Fibroblast of pulmonary artery (primary cell): Measurements from ENCODE around the gene GPR39.

ENCODE experiments used
- DNase-seq: peaks from one replicate; pipeline ENCODE4 v3.0.0-alpha.2; 2010; ENCODE audit warnings: low read depth
- H3K4me3 ChIP-seq: replicated peaks from 2 replicates; pipeline ENCODE4 v1.5.1; 2011; ENCODE audit warnings: low read depth, mild to moderate bottlenecking, control low read depth, low read length, moderate library complexity
- CTCF ChIP-seq: IDR thresholded peaks from 2 replicates; pipeline ENCODE4 v1.5.1; 2011; ENCODE audit warnings: mild to moderate bottlenecking, control low read depth, low read length, inconsistent platforms; ENCODE audit errors: missing control alignments

GPR39 gene

DNA sequence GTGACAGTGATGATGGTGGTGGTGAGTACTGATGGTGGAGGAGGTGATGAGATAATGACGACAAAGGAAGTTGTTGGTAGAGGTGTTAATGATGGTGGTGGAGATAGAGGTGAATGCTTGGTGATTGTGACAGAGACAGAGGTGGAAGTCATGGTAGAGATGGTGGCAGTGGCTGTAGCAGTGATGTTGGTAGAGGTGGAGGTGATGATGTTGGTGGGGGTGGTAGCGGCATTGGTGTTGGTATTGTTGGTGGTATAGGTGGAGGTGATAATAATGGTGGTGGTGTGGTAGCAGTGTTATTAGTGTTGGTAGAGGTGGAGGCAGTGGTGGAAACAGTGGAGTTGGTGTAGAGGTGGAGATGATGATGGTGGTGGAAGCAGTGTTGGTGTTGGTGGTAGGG, 217.0 kb downstream of the GPR39 start:
- H3K4me3 ChIP-seq, result no peak overlapping the region
- TF ChIP-seq CTCF, result no peak
- DNase-seq, result no peak

- H3K4me3 ChIP-seq, result no peak overlapping the region
- DNase-seq, result no peak
- TF ChIP-seq CTCF, result no peak
Measured at GRCh38 chr2:132636346-132636745, 219.7 kb downstream of the GPR39 start.

- no peak for TF ChIP-seq CTCF
- H3K4me3 ChIP-seq, result no peak overlapping the region
- no peak for DNase-seq
Measured at GRCh38 chr2:132638313-132639040, 221.9 kb downstream of the GPR39 start.

DNA sequence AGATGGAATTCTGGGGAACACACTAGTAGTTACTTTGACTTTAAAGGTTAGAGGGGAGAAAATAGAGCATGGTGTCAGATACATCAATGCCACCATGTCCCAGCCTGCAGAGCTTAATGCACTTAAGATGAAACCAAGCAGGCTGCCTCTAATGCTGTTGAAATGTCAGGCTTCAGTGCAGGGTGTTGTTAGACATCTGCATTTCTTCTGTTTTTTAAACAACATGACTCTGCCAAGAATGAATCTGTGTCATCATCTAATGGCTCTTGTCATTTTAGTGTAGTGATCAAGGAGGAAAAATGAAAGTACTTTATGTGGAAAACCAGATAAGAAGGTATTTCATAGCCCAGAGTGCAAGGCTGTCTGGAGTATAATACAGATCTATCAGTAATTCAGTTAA, 223.5 kb downstream of the GPR39 start:
- H3K4me3 ChIP-seq, result no peak overlapping the region
- TF ChIP-seq CTCF, result no peak
- DNase-seq, result no peak

DNA sequence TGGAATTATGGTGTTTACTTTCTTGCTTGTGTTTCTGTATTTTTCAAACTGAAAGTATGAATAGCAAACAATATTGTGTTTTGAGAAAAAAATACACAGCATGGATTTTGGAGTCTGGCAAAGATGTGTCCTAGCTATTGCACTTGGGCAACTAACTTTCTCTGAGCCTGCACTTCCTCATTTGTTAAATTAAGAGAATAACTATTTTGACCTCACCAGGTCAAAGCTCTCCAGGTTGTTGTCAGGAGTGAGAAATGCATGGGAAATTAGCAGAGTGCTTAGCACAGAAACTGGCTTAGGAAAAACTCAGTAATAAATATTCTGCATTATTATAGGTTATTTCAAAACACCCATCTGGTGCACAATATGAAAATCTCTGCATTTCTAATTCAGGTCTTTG, 225.2 kb downstream of the GPR39 start:
- TF ChIP-seq CTCF, result no peak
- no peak for DNase-seq
- no peak overlapping the region for H3K4me3 ChIP-seq

DNA sequence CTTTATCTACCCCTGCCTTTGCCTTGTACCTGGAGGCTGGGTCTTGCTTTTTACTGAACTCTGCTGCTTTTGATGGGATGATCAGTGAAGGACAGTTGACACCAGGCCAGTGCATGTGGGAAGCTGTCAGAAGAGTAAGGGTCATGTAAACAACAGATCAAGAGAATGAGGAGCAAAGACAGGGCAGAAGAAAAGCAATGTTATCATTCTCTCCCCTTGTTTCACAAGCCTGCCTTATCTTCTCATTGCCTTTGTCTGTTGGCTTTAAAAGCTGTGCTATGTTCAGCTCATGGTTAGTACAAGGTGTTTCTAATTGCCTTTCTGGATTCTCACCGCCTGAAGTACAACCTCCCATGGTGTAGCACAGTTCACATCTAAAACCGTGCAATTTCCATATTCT, 225.8 kb downstream of the GPR39 start:
- H3K4me3 ChIP-seq, result no peak overlapping the region
- no peak for TF ChIP-seq CTCF
- DNase-seq, result no peak

GRCh38 chr2:132645176-132645575, 228.6 kb downstream of the GPR39 start:
- DNase-seq, result no peak
- no peak overlapping the region for H3K4me3 ChIP-seq
- TF ChIP-seq CTCF, result no peak
